Activated CD4-positive, CD25-positive, alpha-beta regulatory T cell treated with anti-CD3 and anti-CD28 coated beads, Interleukin-2, amount 50 U/mL, for 24 hours (primary cell): Measurements from ENCODE around the gene NCBP2.
A peak's percentile ranks its signal among the peaks of the same experiment; 100 is the strongest.
"Not testable (repeated sequence)": the region's sequence is repeated elsewhere in the genome, so short reads cannot be mapped to it uniquely, and the experiment has no call there.

ENCODE experiments used
- ATAC-seq, 2 donors: fragments of 150-1000 bp; cut with Tn5 transposase; one replicate each; pipeline ENCODE4 v1.10.0; 2021; ENCODE audit warnings: mild to moderate bottlenecking in 1 of 2, moderate library complexity in 1 of 2

NCBP2 gene

GRCh38 chr3:196968233-196969133, 26.2 kb upstream of the NCBP2 start, which contains the start of gene PIGZ:
PIGZ (minus strand) TSS chr3:196968833; CDS start chr3:196952031, 16,802 bp downstream.
- peak; percentile 76 to 77 for ATAC-seq

GRCh38 chr3:196967412-196968232, 25.3 kb upstream of the NCBP2 start:
- ATAC-seq: no peak

GRCh38 chr3:196966526-196967401, 24.4 kb upstream of the NCBP2 start:
- ATAC-seq: no peak

GRCh38 chr3:196965804-196966173, 23.5 kb upstream of the NCBP2 start:
- no peak for ATAC-seq

- ATAC-seq: no peak
Observed at GRCh38 chr3:196965112-196965803, 22.9 kb upstream of the NCBP2 start.

- ATAC-seq: no peak
Observed at GRCh38 chr3:196963631-196963953, 21.3 kb upstream of the NCBP2 start.

- ATAC-seq: no peak
Observed at GRCh38 chr3:196962930-196963630, 20.8 kb upstream of the NCBP2 start.

- no peak for ATAC-seq
Observed at GRCh38 chr3:196962108-196962929, 20.0 kb upstream of the NCBP2 start.

GRCh38 chr3:196954832-196955231, 12.5 kb upstream of the NCBP2 start:
- no peak for ATAC-seq

- ATAC-seq: no peak
Observed at GRCh38 chr3:196951371-196951770, 9.0 kb upstream of the NCBP2 start.

GRCh38 chr3:196949750-196950149, 7.4 kb upstream of the NCBP2 start:
- ATAC-seq: no peak

GRCh38 chr3:196949285-196949619, 6.9 kb upstream of the NCBP2 start:
- no peak for ATAC-seq

GRCh38 chr3:196948442-196949284, 6.3 kb upstream of the NCBP2 start:
- no peak for ATAC-seq

- no peak for ATAC-seq
Observed at GRCh38 chr3:196947860-196948441, 5.6 kb upstream of the NCBP2 start.

- no peak for ATAC-seq
Observed at GRCh38 chr3:196947136-196947859, 5.0 kb upstream of the NCBP2 start.

- ATAC-seq: not testable (repeated sequence)
Observed at GRCh38 chr3:196944037-196944790, 1.9 kb upstream of the NCBP2 start.

- no peak for ATAC-seq
Observed at GRCh38 chr3:196942915-196943277, 568 bp upstream of the NCBP2 start.

- ATAC-seq: peak; percentile 40 to 42
Observed at GRCh38 chr3:196941729-196942225, 551 bp downstream of the NCBP2 start.
